ENCODE results near the gene RBM34. TPM values are rescaled to one million over a fixed set of nuclear protein-coding genes. Genes with fewer than 3 reads are reported as not detected.

RBM34 gene
- total RNA-seq, 4 donors from 2014 or later: 42.3 to 65.2 (median 55.3) TPM

DNA sequence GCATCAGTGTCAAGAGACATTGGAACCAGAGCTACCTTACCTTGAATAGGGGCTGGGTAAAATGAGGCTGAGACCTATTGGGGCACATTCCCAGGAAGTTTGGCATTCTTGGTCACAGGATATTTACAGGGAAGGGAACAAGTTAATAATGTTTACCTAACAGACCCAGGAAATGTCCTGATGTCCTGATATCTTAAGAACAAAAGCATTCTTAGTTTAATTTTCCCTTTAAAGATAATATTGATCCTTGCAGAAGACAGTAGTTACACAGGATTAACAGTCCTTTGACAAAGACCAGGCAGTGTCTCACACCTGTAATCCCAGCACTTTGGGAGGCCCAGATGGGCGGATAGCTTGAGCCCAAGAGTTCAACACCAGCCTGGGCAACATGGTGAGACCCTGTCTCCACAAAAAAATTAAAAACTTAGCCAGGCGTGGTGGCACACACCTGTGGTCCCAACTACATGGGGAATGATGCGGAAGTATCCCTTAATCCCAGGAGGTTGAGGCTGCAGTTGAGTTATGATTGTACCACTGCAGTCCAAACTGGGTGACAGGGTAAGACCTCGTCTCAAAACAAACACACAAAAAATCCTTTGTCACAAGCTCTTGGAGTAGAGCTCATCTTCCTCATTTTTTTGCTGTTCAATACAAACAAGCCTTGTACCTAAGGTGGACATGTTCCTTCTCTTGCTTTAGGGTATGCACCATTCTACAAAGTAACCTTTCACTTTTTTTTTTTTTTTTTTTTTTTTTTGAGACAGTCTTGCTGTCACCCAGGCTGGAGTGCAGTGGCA, 31.1 kb downstream of the RBM34 start:
- Histone ChIP-seq H3K27me3 (no peaks in the 10 kb centered on the region), H3K27ac (peak overlapping the region in 1 of 4 donors; percentile 89), H3K4me1 (peaks cover 0 to 33% (median 11%) of the 10 kb centered on the region in 3 donors), H3K4me3 (no peak overlapping the region), H3K9me3 (no peaks in the 10 kb centered on the region), H3K36me3 (peaks cover 0 to 57% of the 10 kb centered on the region in 2 donors)
- WGBS, 2 donors (ENCODE audit: low coverage in 1 of 2): 90 to 94% methylated on average over 3 of the region's 4 CpGs
- TF ChIP-seq, protein P1, sequence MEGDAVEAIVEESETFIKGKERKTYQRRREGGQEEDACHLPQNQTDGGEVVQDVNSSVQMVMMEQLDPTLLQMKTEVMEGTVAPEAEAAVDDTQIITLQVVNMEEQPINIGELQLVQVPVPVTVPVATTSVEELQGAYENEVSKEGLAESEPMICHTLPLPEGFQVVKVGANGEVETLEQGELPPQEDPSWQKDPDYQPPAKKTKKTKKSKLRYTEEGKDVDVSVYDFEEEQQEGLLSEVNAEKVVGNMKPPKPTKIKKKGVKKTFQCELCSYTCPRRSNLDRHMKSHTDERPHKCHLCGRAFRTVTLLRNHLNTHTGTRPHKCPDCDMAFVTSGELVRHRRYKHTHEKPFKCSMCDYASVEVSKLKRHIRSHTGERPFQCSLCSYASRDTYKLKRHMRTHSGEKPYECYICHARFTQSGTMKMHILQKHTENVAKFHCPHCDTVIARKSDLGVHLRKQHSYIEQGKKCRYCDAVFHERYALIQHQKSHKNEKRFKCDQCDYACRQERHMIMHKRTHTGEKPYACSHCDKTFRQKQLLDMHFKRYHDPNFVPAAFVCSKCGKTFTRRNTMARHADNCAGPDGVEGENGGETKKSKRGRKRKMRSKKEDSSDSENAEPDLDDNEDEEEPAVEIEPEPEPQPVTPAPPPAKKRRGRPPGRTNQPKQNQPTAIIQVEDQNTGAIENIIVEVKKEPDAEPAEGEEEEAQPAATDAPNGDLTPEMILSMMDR (IDR thresholded peaks at IDR 0.05): no peak
- TF ChIP-seq POLR2A (IDR thresholded peaks at IDR 0.05) (no peak), POLR2AphosphoS5 (IDR thresholded peaks at IDR 0.05) (no peak), EP300 (IDR thresholded peaks at IDR 0.05) (no peak)
- ATAC-seq: no peak

DNA sequence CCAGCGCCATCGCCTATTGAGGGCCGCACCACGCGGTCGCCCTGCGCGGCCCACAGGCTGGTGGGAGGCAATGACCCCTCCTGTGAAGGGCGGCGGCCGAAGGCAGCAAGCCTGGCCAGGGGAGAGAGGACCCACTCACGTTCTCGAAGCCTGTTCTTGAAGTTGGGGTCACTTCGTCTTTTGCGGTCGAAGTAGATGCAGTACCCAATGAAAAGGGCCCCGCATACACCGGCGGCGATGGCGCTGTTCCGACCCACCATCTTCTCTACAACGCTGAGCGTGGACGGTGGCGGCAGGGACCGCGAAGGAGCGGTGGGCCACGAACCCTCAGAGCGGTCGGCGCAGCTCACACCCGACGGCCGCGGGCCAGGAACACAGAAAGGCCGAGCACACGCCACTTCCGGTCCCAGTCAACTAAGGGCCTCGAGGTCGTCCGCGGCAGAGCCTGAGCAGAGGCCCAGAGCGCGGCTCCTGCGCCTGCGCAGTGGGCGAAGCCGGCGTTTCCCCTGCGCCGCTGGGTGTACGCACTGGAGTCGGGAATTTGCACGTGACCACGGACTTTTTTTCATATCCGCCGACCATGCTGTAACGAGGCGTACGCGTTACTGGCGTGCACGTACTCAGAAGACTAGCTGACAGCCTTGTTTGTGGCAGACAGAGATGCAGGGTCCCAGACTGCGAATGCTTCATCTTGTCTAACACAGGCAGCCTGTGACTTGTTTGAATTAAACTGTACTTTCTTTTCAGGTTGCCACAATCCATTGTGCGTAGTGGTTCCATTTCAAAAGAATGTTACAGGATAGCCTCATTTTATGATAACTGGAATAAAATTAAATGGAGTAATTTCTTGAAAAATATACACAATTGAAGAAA, 32.4 kb downstream of the RBM34 start, which contains the start of gene TOMM20:
Gene TOMM20 (minus strand): TSS at position 382 of the 873 bp plus-strand sequence. CDS start 122 bp downstream, at position 260.
- no peak for TF ChIP-seq EP300 (IDR thresholded peaks at IDR 0.05)
- peak; percentile 83 to 87 for TF ChIP-seq POLR2A (IDR thresholded peaks at IDR 0.05)
- TF ChIP-seq POLR2AphosphoS5 (IDR thresholded peaks at IDR 0.05): peak; percentile 91
- TF ChIP-seq, protein P1 (IDR thresholded peaks at IDR 0.05): no peak
- WGBS, 2 donors (ENCODE audit: low coverage in 1 of 2): 3 to 18% methylated on average over 2 to 21 of the region's 67 CpGs

DNA sequence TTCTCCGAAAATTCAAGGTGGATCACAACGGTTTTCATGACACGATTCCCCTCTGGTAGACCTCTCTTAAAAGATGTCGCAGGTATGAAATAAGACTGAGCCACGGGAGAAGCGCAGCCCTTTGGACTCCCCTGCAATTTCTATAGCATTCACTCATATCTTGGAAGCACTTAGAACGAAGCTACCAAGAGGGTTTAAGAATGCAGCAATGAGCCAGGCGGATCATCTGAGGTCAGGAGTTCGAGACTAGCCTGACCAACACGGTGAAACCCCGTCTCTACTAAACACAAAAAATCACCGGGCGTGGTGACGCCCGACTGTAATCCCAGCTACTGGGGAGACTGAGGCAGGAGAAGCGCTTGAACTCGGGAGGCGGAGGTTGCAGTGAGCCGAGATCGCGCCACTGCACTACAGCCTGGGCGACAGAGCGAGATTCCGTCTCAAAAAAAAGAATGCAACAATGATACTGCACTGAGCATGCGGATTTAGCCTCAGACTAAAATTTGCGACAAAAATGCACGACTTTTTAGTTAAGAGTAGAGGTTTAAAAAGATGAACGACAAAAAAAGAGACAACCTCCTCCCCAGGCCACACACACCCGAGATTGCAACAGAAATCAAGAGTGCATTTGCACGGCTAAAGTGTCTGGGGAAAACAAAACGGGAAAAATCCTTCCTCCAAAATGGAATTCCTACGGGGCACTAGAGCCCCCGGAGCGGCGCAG, 33.2 kb downstream of the RBM34 start:
- no peaks in the 10 kb centered on the region for H3K27me3 ChIP-seq
- H3K36me3 ChIP-seq: peaks cover 0 to 40% of the 10 kb centered on the region in 2 donors
- H3K4me3 ChIP-seq: peak overlapping the region; percentile 61 to 80
- 3 to 7% methylated on average over 17 to 20 of the region's 35 CpGs for WGBS, 2 donors (ENCODE audit: low coverage in 1 of 2)
- no peak for ATAC-seq
- no peaks in the 10 kb centered on the region for H3K9me3 ChIP-seq
- peaks cover 0 to 54% (median 11%) of the 10 kb centered on the region in 3 donors for H3K4me1 ChIP-seq
- peak overlapping the region; percentile 67 to 94 (median 88) for H3K27ac ChIP-seq
- TF ChIP-seq, protein P1 (IDR thresholded peaks at IDR 0.05): no peak
- TF ChIP-seq EP300 (IDR thresholded peaks at IDR 0.05) (no peak), POLR2AphosphoS5 (IDR thresholded peaks at IDR 0.05) (no peak), POLR2A (IDR thresholded peaks at IDR 0.05) (no peak)

More for the DNA sequence above, 32.4 kb downstream of the RBM34 start, which contains the start of gene TOMM20:
- Histone ChIP-seq H3K27me3 (no peaks in the 10 kb centered on the region), H3K9me3 (no peaks in the 10 kb centered on the region), H3K27ac (peak within 1 kb of the TSS; percentile 67 to 94 (median 88)), H3K4me3 (peak within 1 kb of the TSS; percentile 61 to 80), H3K4me1 (peaks cover 0 to 46% (median 11%) of the 10 kb centered on the region in 3 donors), H3K36me3 (peaks cover 0 to 48% of the 10 kb centered on the region in 2 donors)
- ATAC-seq: peak; percentile 99

DNA sequence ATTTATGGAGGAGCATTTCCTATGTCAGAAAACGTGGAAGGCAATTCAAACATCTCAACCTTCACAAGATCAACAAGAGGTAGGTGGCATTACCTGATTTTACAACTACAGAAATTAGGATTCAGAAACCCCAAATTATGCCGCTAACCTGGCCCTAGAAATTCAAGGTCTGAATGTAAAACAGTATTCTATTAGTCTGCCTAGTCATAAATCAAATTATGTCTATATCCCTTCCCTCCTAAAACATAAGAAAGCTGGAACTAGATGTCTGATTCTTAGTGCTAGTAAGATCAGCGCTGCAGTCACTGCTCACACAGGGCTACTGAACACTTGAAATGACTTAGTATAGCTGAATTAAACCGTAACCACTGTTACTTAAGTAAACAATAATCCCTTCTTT, 33.8 kb downstream of the RBM34 start:
- Histone ChIP-seq H3K27me3 (no peaks in the 10 kb centered on the region), H3K9me3 (no peaks in the 10 kb centered on the region), H3K4me3 (peak overlapping the region; percentile 61 to 80), H3K36me3 (peaks cover 0 to 33% of the 10 kb centered on the region in 2 donors), H3K4me1 (peaks cover 0 to 61% (median 11%) of the 10 kb centered on the region in 3 donors), H3K27ac (peak overlapping the region in 1 of 4 donors; percentile 89)
- 23 to 37% methylated on average over 4 of the region's 4 CpGs for WGBS, 2 donors (ENCODE audit: low coverage in 1 of 2)
- TF ChIP-seq POLR2A (IDR thresholded peaks at IDR 0.05): no peak
- ATAC-seq: no peak

All from gastroesophageal sphincter (tissue), 4 donors.